ENCODE results near the gene TMEM190.
A peak's percentile ranks its signal among the peaks of the same experiment; 100 is the strongest.
"Not testable (repeated sequence)": the region's sequence is repeated elsewhere in the genome, so short reads cannot be mapped to it uniquely, and the experiment has no call there.

The TMEM190 gene

DNA sequence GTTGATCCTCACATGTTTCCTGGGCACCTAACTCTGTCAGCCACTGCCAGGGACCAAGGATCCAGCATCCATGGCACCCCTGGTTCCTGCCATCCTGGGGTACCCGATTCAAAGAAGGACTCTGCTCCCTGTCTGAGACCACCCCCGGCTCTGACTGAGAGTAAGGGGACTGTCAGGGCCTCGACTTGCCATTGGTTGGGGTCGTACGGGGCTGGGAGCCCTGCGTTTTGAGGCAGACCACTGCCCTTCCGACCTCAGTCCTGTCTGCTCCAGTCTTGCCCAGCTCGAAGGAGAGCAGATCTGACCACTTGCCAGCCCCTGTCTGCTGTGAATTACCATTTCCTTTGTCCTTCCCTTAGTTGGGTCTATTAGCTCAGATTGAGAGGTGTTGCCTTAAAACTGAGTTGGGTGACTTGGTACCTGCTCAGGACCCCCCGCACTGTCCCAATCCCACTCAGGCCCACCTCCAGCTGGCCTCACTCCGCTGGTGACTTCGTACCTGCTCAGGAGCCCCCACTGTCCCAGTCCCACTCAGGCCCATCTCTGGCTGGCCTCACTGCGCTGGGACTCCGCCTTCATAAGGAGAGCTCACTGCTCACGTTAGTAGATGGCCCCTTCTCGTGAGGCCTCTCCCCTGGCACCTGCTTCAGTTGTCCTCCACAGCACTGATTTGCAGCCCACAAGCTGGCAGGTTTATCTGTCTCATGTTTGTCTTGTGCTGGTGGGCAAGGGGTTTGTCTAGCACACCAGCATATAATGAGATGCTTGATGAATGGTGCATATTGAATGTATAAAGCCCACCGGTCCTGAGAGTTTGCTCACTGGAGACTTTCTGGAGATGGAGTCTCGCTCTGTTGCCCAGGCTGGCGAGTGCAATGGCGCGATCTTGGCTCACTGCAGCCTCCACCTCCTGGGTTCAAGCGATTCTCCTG, 13.0 kb downstream of the TMEM190 start:
- no peak for DNase-seq (ENCODE audit: low spot score)
- no peak for FAIRE-seq

DNA sequence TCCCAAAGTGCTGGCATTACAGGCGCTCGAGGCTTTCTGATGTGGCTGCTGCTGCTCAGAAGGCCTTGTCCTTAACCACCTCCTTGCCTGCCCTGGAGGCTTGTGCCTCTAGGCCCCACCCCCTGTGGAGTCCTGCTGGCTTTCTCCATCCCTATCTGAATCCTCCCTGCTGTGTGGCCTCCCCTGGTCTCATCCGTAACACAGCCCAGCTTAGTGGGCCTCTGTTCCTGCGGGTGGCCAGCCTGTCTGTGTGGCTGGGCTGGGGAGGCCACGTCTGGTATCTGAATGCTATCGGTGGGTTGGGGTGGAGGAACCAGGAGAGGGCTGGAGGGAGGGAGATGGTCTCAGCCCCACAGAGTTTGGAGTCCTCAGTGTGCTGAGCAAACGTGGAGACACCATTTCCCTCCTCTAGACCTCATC, 13.8 kb downstream of the TMEM190 start:
- FAIRE-seq (no peak), DNase-seq (ENCODE audit: low spot score) (no peak)

DNA sequence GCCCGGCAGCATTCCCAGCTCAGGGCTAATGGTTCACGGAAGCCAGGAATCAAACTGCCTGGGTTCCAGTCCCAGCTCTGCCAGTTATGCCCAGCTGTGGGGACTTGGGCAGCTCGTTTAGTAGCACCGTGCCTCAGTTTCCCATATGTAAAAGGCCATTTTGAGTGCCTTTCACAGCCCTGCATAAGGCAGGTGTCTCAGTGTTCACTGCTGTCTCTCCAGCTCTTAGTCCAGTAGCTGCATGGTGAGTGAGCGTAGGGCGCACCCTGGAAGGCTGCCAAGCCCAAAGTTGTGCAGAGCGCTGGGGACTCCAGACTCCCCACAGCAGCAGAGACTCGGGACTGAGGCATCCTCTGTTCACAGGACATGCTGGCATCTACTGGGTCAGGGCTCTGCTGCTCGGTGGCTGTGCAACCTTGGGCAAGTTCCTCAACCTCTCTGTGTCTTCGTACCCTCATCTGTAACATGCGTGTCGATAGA, 14.6 kb downstream of the TMEM190 start:
- FAIRE-seq, result no peak
- DNase-seq (ENCODE audit: low spot score), result no peak

DNA sequence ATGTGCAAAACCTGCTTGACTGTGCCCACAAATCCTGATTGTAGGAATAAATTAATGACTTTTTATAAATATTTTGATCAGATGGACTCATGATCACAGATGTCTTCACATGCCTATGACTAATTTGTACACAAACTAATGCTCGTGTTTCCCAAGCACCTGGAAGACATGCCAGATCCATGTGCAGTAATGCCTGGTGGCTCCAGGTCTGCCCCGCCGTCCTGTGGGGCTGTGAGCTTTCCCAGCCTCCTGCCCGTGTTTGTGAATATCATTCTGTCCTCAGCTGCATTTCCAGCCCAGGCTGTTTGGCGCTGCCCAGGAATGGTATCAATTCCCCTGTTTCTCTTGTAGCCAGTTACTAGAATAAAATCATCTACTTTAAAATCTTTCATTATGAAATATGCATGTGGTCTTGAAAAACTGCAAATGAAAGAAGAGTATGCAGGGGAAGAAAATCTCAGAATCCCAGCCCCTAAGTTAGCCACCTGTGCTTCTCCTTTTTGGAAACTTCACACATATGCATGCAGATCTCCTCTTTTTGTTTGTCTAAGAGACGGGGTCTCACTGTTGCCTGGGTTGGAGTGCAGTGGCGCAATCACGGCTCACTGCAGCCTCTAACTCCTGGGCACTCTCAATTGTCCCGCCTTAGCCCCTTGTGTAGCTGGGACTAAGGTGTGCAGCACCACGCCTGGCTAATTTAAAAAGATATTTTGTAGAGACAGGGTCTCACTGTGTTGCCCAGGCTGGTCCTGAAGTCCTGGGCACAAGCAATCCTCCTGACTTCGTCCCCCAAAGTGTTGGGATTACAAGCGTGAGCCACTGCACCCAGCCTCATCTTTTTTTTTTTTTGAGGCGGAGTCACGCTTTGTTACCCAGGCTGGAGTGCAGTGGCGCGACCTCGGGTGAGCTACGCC, 15.3 kb downstream of the TMEM190 start:
- FAIRE-seq (no peak), DNase-seq (ENCODE audit: low spot score) (no peak)

DNA sequence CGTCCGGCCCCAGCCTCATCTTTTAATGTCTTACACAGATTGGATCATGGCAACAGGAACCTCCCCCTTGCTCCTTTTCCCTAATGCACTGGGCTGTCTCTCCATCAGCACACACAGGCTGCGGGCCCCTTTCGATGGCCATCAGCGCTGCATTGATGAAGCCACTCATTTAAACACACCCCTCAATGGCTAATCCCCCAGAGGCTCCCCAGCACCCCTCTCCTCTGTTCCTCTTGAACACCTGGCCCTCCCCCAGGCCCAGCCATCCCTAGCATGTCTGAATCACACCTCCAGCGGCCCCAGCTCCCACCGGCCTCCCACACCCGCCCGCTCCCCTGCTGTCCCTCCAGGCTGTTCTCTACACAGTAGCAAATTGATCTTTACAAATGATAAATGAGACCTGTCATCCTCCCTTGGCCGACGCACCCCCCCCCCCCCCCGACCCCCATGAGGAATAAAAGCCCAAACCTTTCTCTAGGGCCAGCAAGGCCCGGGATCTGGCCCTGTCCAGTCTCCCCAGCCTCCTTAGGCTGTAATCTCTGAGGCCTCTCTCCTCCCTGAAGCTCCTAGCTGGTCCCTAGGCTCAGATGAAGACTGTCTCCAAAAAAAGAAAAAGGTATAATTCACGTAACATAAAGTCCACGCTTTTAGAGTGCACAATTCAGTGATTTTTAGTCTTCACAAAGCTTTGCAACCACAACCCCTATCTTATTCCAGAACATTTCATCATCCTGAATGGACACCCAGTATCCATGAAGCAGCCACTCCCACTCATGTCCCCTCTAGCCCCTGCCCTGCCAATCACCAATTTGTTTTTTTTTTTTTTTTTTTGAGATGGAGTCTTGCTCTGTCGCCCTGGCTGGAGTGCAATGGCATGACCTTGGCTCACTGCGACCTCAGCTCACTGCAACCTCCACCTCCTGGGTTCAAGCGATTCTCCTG, 16.5 kb downstream of the TMEM190 start:
- DNase-seq (ENCODE audit: low spot score) (no peak), FAIRE-seq (no peak)

DNA sequence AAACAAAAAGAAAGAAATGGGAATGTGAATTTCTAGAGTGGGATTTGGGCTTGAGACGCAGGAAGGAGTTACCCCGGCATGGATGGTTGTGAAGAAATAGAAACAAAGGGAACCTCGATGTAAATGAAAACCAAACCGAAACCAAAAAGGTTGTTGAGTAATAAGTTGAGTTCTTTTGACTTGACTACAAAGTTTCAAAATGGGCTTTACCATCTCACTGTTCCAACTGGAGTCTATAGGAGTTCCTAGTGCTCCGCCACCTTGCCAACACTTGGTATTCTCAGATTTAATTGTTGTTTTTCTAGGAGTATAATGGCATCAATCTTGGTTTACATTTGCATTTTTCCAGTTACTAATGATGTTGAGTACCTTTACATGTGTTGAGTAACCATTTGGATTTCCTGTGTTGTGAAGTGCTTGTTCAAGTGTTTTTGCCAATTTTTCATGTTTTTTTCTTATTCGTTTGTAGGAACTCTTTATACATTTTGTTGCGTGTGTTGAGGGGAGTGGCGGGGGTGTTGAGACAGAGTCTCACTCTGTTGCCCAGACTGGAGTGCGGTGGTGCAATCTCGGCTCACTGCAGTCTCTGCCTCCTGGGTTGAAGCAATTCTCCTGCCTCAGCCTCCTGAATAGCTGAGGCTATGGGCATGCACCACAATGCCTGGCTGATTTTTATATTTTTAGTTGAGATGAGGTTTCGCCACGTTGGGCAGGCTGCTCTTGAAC, 21.7 kb downstream of the TMEM190 start:
- no peak for FAIRE-seq
- DNase-seq (ENCODE audit: low spot score), result no peak

DNA sequence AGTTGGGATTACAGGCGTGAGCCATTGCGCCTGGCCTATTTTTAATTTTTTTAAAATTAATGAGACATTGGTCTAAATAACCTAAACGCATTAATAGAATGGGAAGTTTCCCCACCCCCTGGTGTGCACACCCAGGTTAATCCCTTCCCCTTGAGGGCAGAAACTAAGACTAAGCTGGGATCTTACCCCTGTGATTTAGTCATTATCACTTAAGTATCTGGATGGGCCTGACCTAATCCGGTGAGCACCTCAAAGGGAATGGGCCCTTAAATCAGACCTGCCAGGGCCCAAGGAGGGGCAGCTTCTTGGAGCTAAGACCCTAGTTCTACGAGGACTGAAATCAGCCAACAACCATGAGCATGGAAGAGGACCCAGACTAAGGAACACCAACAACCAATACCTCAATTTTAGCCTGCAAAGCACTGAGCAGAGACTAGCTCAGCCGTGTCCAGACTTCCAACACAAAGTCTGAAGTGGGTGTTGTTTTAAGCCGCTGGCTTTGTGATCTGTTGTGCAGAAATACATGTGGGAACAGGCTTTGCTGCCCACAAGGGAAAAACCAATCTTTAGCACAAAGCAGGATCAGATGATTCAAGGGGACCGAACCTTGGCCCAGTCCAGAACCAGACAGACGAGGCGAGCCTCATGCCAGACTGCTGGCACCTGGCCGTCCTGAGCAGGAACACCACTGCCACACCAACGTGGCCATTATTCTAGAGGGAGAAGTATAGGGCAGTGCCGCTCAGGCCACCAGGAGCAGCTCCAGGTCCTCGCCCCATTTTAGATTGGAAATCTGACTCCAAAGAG, 23.9 kb downstream of the TMEM190 start:
- DNase-seq (ENCODE audit: low spot score), result no peak
- no peak for FAIRE-seq

DNA sequence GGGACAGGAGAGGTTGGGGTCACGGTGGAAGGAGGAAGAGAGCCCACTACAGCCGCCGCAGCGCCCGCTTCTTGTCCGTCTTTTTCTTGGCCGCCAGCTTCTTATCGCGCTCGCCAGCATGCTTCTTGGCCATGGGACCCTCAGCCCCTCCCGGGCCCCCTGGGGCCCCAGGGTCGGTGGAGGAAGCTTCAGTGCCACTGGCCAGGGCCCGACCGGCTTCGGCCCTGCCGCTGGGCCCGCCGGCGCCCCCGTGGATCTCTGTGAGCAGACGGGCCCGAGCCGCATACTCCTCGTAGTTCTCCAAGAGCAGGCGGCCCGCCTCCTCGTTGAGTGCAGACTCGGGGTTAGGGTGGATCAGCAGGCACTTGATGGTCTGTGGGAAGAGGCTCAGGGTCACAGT, 24.8 kb downstream of the TMEM190 start:
- DNase-seq (ENCODE audit: low spot score); FAIRE-seq: not testable (repeated sequence)

DNA sequence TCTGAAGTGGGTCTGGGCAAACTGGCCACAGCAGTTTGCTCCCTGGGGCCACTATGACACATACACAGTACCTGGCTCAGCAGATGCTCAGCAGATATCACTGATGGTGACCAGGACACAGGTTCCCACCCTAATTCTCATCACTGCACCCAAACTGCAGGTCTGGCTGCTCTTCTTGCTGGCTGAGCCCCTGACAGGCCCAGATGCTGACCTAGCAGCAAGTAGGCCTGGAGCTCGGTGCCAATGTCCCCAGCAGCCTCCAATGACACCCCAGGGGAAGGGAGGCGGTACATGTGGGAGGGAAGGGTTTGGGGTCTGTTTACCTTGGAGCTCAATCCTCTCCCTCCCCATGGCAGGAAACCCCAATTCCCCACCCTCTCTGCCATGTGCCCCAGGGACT, 25.9 kb downstream of the TMEM190 start:
- DNase-seq (ENCODE audit: low spot score) (no peak), FAIRE-seq (no peak)

DNA sequence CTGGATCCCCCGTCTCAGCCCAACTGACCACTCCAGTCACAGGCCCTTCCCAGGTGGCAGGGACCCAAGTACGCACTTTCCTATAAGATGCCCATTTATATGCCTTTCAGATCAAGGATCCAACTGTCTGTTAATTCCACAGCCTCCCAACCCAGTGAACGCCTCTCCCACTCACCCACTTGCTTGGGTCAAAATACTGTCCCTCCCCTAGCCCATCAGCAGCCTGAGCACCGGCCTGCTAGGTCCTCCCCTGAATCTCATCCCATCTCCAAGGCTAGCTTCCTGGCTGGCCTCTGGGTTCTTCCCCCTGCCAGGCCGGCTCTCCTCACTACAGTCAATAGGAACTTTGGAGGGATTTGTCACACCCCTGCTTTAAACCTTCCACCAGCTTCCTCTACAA, 29.0 kb downstream of the TMEM190 start:
- DNase-seq (ENCODE audit: low spot score) (no peak), FAIRE-seq (no peak)

DNA sequence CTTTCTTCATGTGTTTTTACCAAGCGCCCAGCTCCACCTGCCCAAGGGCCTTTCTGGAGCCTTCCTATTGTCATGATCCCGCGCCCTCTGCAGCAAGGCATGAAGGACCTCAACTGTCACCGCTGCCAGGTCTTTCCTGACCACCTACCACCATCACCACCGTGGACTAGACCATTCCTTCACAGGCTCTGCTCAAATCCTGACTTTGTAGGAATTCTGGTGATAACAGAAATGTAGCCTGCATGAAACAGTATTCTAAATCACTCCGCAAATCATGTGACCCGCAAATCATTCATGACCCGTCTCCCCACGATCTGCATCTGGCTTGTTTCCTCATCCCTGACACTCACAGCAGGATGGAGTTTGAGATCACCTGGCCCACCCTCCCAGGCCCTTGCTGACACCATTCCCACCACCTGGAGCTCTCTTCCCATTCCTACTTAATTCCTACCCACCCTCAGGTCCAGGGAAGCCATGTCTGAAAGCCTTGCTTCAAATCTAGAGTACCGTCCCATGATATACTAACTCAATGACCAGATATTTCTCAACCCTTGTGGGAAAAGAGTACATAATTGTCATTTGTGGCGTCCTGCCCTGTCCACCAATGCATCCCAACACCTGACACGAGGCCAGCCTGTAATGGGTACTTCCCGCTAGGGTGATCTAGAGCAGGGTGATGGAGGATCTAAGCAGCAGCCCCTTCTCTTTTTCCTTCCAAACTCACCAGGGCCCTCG, 29.6 kb downstream of the TMEM190 start:
- no peak for FAIRE-seq
- DNase-seq (ENCODE audit: low spot score), result no peak

DNA sequence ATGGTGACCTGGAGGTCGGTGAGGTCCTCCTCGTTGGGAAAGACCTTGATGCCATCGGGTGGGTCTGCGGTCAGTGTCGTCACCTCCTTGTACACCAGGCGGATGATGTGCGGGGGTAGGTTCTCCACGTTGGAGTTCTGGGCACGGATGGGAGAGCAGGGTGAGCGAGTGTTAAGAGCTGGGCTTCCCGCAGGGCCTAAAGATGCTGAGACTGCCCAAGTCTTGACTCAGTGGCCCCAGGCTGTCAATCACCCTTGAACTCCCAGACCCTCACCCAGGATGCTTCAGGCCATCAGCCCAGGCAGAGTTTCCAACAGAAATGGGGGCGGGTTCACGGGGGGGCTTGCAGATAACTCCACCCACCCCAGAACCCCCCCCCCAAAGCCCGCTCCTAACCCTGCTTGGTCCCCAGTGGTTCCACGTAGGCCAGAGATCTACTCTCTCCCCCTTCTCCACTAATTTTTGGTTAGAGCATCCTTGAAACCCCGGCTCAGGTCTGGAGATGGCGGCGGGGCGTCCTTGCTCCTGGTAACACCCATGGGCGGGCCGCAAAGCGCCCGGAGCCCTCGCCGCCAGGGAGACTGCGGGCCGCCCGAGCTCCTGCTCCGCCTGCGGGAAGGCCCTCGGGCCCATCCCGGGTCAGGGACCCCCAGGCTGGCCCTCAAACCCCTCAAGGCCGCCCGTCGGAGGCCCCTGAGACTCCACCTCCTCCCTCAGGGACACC, 30.4 kb downstream of the TMEM190 start:
- DNase-seq (ENCODE audit: low spot score) (no peak), FAIRE-seq (no peak)

DNA sequence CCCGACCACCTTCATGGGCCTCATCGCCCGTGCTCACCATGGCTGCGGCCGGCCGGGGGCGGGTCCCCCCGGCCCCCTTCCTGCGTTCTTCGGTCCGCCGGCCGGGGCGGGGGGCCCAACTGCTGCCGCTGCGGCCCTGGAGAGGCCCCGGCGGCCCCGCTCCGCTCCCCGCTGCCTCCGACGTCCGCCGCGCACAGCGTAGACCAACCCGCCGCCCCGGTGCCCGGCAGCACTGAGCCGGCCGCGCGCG, 30.8 kb downstream of the TMEM190 start, which contains the start of gene UBE2S:
TSS of gene UBE2S (minus strand) at position 239 of the 250 bp plus-strand sequence. CDS start at position 40, 199 bp downstream.
- not testable (repeated sequence) for DNase-seq (ENCODE audit: low spot score); FAIRE-seq

DNA sequence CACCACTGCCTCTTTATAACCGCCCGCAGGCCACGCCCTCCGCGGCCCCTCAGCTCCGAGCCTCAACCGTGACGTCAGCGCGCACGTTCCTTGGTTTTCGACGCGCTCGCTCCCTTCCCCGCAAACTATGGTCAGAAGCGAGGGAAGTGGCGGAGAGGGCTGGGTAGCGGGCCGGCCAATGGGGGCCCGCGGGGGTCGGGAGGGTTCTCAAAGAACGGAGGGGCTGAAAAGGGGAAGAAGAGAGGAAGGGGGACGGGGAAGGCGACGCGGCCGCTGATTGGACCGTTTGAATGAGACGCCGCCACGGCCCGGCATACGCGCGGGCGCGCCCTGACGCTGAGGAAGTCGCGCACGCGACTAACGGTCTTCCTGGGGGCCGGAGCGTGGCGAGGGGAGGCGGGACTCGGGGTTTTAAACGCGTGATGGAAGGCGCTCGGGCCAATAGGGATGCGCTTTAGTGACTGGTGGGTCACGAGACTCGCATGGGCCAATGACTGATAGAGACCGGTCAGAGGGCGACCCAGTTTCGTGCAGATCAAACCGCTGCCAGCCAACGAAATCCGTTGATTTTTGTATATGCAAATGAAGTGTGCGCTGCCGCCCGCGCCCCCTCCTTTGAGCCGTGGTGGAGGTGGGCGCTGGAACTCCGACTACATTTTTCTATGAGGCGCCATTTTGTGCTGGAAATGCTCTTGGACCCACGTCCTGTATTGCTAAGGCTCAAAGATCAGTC, 31.3 kb downstream of the TMEM190 start:
- FAIRE-seq, result no peak

DNA sequence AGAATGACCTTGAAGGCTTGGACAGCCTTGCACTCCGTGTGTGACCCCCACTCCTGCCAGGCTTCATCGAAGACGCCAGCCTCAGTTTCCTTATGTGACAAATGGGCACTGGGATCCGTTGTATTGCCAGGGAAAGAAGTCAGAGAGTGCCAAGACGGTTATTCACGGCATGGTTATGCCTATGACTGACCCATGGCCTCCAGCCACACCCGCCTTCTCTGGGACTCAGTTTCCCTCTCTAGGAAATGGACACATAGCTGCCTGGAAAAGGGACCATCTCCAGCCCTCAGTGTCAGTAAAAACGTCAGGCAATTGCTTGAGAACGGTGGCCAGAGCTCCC, 31.9 kb downstream of the TMEM190 start:
- no peak for DNase-seq (ENCODE audit: low spot score)
- no peak for FAIRE-seq

More for the DNA sequence above, 31.3 kb downstream of the TMEM190 start:
- peak; percentile 98 for DNase-seq (ENCODE audit: low spot score)

DNA sequence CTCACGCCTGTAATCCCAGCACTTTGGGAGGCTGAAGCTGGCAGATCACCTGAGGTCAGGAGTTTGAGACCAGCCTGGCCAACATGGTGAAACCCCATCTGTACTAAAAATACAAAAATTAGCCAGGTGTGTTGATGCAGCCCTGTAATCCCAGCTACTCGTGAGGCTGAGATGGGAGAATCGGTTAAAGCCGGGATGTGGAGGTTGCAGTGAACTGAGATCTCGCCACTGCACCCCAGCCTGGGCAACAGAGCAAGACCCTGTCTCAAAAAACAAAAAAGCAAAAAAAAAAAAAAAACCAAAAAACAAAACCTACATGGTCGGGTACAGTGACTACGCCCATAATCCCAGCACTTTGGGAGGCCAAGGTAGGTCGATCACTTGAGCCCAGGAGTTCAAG, 32.6 kb downstream of the TMEM190 start:
- DNase-seq (ENCODE audit: low spot score); FAIRE-seq: not testable (repeated sequence)

DNA sequence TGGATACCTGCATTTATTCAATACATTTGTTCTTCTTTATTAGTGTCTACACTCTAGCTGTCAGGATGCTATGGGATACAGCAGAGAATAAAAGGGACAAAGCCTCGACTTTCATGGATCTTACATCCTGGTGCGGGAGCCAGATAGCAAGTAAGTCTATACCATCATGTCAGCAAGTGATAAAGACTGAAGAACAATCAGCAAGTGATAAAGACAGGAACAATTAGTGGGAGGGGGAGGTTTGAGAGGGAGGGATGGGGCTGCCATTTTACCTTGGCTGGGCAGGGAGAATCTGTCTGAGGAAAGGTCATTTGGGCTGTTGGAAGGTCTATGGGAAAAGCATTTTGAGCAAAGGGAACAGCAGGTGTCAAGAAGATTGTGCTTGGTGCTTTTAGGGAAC, 33.5 kb downstream of the TMEM190 start:
- DNase-seq (ENCODE audit: low spot score) (no peak), FAIRE-seq (no peak)

DNA sequence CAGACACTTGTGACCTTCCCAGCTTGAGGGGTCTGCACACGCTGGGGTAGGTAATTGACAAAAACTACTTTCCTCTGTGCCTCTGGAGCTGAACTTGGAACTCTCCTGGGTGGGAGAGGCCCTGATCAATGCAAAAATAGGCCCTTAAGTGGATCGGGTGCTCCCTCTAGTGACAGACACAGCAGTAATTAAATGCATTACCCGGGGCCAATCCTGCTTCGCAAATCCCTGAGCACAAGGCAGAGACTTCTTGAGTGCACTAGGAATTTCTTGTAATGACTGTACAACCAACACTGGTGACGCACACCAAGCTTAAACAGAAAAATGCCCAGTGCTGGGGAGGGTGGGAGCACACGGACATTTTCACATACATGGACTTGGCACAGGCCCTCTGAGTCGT, 41.6 kb downstream of the TMEM190 start:
- DNase-seq (ENCODE audit: low spot score) (peak; percentile 73), FAIRE-seq (no peak)

Data from urothelium cell line (cell line).